OCI-LY1 (cell line): ENCODE results near the gene UPK3A.

ENCODE experiments used
- EZH2 ChIP-seq: fragments of 200-600 bp; sonication (generic), shearing (Covaris generic); IDR thresholded peaks from 2 replicates; pipeline ENCODE4 v1.8.0; 2017; ENCODE audit warnings: borderline replicate concordance, mixed run types, mild to moderate bottlenecking, antibody characterized with exemption, low read length, moderate library complexity, mixed read lengths
- TF ChIP-seq, protein P1 (sequence below): fragments of 200-600 bp; sonication (generic), shearing (Covaris generic); IDR thresholded peaks from 2 replicates; pipeline ENCODE4 v1.5.1; 2017; ENCODE audit warnings: mild to moderate bottlenecking, antibody characterized with exemption, low read length, moderate library complexity, mixed read lengths

DNA sequence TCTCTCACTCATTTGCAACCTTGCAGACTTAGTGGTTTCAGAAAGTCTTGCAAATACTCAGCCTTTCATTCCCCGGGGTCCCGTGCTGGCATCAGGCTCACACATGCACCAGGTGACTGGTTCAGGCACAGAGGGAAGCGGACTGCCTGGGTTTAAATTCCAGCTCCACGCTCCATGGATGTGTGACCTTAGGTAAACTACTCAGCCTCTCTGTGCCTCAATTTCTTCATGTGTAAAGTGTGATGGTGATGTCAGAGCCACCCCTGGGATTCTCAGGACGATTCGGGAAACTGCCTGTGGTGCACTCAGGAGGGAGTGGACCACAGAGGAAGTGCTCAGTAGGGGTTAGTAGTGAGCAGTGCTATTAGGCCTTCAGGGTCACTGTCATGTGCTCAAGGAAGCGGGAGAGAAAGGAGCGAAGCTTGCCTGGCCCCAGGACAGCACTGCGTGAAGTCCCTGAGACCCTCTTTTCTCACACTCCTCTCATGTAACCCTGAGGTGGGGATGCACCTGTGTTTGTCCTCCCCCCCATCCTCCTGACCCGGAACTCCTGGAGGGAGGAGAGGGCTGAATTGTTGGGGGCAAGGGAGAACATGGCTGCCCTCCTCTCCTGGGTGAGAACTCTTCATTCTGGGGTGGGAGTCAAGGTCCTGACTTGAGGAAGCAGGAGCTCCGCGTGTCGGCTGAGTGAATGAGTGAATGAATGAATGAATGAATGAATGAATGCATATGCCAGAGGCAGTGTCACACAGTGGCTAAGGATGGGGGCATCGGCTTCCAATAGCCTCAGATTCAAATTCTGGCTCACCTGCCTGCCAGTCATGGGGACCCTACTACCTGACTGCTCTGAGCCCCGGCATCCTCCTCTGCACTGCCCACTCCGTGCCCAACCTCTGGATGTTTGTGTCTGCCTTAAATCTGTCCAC is 14.4 kb upstream of the UPK3A start:
- TF ChIP-seq EZH2, result no peak
- TF ChIP-seq, protein P1, sequence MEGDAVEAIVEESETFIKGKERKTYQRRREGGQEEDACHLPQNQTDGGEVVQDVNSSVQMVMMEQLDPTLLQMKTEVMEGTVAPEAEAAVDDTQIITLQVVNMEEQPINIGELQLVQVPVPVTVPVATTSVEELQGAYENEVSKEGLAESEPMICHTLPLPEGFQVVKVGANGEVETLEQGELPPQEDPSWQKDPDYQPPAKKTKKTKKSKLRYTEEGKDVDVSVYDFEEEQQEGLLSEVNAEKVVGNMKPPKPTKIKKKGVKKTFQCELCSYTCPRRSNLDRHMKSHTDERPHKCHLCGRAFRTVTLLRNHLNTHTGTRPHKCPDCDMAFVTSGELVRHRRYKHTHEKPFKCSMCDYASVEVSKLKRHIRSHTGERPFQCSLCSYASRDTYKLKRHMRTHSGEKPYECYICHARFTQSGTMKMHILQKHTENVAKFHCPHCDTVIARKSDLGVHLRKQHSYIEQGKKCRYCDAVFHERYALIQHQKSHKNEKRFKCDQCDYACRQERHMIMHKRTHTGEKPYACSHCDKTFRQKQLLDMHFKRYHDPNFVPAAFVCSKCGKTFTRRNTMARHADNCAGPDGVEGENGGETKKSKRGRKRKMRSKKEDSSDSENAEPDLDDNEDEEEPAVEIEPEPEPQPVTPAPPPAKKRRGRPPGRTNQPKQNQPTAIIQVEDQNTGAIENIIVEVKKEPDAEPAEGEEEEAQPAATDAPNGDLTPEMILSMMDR, result no peak
